Panc1 (cell line): ENCODE results near the gene PNLIPRP1. TPM values are rescaled to one million over a fixed set of nuclear protein-coding genes. Genes with fewer than 3 reads are reported as not detected.

Source experiments
- ATAC-seq: fragments of 200-7000 bp; cut with Tn5 transposase; 2 replicates; pipeline ENCODE4 v1.9.1; 2020; ENCODE audit warnings: mild to moderate bottlenecking, moderate library complexity
- BruUV-seq: library from RNA; stranded (reverse); fragments of 400-500 nt; replicated peaks from 2 replicates; lab custom pipeline; 2021; lab: Mats Ljungman, UMichigan
- CTCF ChIA-PET: fragments of 300-600 bp; sonication (Branson Sonifier 250); formaldehyde crosslinking; loops from one replicate; lab custom pipeline; 2022; ENCODE audit warnings: antibody characterized with exemption; lab: Charles Lee
- POLR2A ChIA-PET: fragments of 300-600 bp; sonication (Branson Sonifier 250); formaldehyde crosslinking; loops from one replicate; lab custom pipeline; 2022; ENCODE audit warnings: antibody characterized with exemption; lab: Charles Lee
- DNase-seq: peaks from one replicate; pipeline ENCODE4 v3.0.0-alpha.2; 2010; ENCODE audit warnings: low read depth, low spot score
- H3K27ac ChIP-seq: 2 replicates; pipeline ENCODE4 v1.5.1; 2011; ENCODE audit warnings: mild to moderate bottlenecking, low read length, inconsistent platforms
- H3K27me3 ChIP-seq: fragments of 200-500 bp; sonication (Bioruptor generic); 2 replicates; pipeline ENCODE4 v1.6.0; 2014; ENCODE audit warnings: low read length, inconsistent platforms; ENCODE audit not compliant: control insufficient read depth, insufficient read depth
- H3K36me3 ChIP-seq: fragments of 200-500 bp; sonication (Bioruptor generic); 2 replicates; pipeline ENCODE4 v1.5.1; 2014; ENCODE audit warnings: inconsistent platforms, mild to moderate bottlenecking, low read length, moderate library complexity; ENCODE audit not compliant: control insufficient read depth, insufficient read depth
- H3K4me1 ChIP-seq: 2 replicates; pipeline ENCODE4 v1.5.1; 2011; ENCODE audit warnings: inconsistent platforms, mild to moderate bottlenecking, low read length, moderate library complexity; ENCODE audit not compliant: control insufficient read depth, insufficient read depth
- H3K4me3 ChIP-seq, 2 experiments: 2 replicates each; pipeline ENCODE4 v1.5.1; 2011 to 2012; ENCODE audit warnings: low read depth in 2 of 2, low read length in 2 of 2, mild to moderate bottlenecking in 2 of 2, inconsistent platforms in 1 of 2, moderate library complexity in 1 of 2
- H3K9me3 ChIP-seq: fragments of 200-500 bp; sonication (Bioruptor generic); 2 replicates; pipeline ENCODE4 v1.5.1; 2014; ENCODE audit warnings: low read depth, mild to moderate bottlenecking, inconsistent platforms, low read length, moderate library complexity; ENCODE audit not compliant: control insufficient read depth, insufficient read depth
- POLR2AphosphoS5 ChIP-seq: IDR thresholded peaks from 2 replicates; pipeline ENCODE4 v1.6.1; 2012; ENCODE audit warnings: mild to moderate bottlenecking, low read depth, low read length, moderate library complexity
- SIN3A ChIP-seq: IDR thresholded peaks from 2 replicates; pipeline ENCODE4 v1.6.1; 2012; ENCODE audit warnings: low read depth, mild to moderate bottlenecking, low read length, moderate library complexity, borderline replicate concordance; ENCODE audit not compliant: insufficient read depth
- TCF7L2 ChIP-seq: IDR thresholded peaks from 2 replicates; pipeline ENCODE4 v1.6.1; 2011; ENCODE audit warnings: mild to moderate bottlenecking, low read depth, low read length, inconsistent platforms
- in situ Hi-C: cut with HindIII; loops from 2 replicates; pipeline ENCODE4 v1.10.0; 2016; ENCODE audit warnings: low sequenced_read_pairs, low pct_unique_long_range_greater_than_20kb
- intact Hi-C: fragments of 100-400 bp; cut with micrococcal nuclease; formaldehyde crosslinking; loops from one replicate; pipeline ENCODE4 v1.10.0; 2022; ENCODE audit not compliant: unreplicated experiment
- total RNA-seq: library from RNA; stranded (reverse); gene quantifications from one replicate; pipeline ENCODE4 v1.2.1, GENCODE V29; 2021; ENCODE audit not compliant: unreplicated experiment
- TF ChIP-seq, protein P1 (sequence below), 2 experiments: IDR thresholded peaks; 2 replicates each; pipeline ENCODE4 v1.6.1; 2011 to 2012; ENCODE audit warnings: low read depth in 2 of 2, control low read depth in 1 of 2, low read length in 1 of 2, mild to moderate bottlenecking in 1 of 2, moderate library complexity in 1 of 2; ENCODE audit not compliant: insufficient read depth in 1 of 2
- TF ChIP-seq, protein P2 (sequence below): fragments of 450-650 bp; IDR thresholded peaks from 2 replicates; pipeline ENCODE4 v1.5.1; 2017; ENCODE audit warnings: mild to moderate bottlenecking

PNLIPRP1 gene
- total RNA-seq, 1 experiment from 2014 or later, result 0.95 TPM

GRCh38 chr10:116633216-116633600 is 42.4 kb downstream of the PNLIPRP1 start:
- Histone ChIP-seq H3K27ac (no peak overlapping the region), H3K4me3 (no peak overlapping the region), H3K36me3 (no peaks in the 10 kb centered on the region), H3K9me3 (no peaks in the 10 kb centered on the region), H3K27me3 (peaks cover 2% of the 10 kb centered on the region), H3K4me1 (no peaks in the 10 kb centered on the region)
- intact Hi-C loops, result no loop called here
- in situ Hi-C loops, result no loop called here
- POLR2A ChIA-PET, result no interaction called here
- TF ChIP-seq POLR2AphosphoS5 (no peak), TCF7L2 (no peak)
- CTCF ChIA-PET, result no interaction called here
- ATAC-seq, result no peak
- BruUV-seq, result no TSS peak
- no peak for DNase-seq

DNA sequence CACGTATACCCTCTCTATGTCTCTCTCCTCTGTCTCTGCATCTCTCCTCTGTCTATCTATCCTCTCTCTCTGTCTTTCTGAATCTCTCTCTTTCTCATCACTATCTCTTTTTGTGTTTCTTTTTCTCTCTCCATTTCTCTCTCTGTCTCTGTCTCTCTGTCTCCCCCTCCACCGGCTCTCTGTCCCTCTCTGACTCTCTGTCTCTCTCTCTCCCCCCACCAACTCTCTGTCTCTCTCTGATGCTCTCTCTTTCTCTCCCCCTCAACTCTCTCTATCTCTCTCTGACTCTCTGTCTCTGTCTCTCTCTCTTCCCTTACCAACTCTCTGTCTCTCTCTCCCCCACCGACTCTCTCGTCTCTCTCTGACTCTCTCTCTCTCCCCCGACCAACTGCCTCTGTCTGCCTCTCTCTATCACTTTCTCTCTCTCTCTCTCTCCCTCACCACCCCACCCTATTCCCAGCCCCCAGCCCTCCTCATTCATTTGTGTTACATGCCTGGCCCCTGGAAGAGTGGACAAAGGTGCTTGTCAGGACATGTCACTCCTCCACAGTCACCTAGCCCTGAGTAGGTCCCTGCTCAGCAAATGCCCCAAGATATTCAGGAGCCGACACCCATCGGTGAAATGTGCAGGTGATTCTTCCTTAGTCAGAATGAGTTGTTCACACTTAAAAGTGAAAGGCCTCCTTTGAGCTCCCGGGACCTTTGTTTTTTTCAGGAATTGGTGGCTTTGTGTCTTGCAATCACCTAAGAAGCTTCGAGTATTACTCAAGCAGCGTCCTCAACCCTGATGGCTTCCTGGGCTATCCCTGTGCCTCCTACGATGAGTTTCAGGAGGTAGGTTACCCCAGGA is 43.6 kb downstream of the PNLIPRP1 start:
- ChIA-PET POLR2A (no interaction called here), CTCF (no interaction called here)
- no TSS peak for BruUV-seq
- H3K27ac ChIP-seq, result no peak overlapping the region
- DNase-seq (no peak), ATAC-seq (no peak)
- H3K9me3 ChIP-seq, result no peaks in the 10 kb centered on the region
- H3K27me3 ChIP-seq, result peaks cover 2% of the 10 kb centered on the region
- no peaks in the 10 kb centered on the region for H3K36me3 ChIP-seq
- intact Hi-C loops (no loop called here), in situ Hi-C loops (no loop called here)
- no peak for TF ChIP-seq TCF7L2
- TF ChIP-seq POLR2AphosphoS5, result no peak
- no peak overlapping the region for H3K4me3 ChIP-seq
- no peaks in the 10 kb centered on the region for H3K4me1 ChIP-seq

DNA sequence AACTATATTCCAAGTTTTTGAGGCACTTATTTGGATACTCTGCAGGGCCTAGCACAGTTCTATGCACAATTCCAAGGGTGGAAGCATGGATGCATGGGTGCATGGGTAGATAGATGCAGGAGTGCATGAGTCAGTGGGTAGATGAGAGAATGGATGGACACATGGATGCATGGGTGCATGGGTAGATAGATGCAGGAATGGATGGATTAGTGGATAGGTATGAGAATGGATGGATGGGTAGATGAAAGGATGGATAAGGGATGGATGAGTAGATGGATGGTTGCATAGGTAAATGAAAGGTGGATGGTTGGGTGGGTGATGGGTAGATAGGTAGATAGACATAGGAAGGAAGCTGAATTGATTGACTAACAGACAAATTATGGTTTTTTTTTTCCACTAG is 45.6 kb downstream of the PNLIPRP1 start:
- ATAC-seq (no peak), DNase-seq (no peak)
- no peaks in the 10 kb centered on the region for H3K4me1 ChIP-seq
- intact Hi-C loops (no loop called here), in situ Hi-C loops (no loop called here)
- no peaks in the 10 kb centered on the region for H3K36me3 ChIP-seq
- no peak for TF ChIP-seq SIN3A
- TF ChIP-seq TCF7L2, result no peak
- TF ChIP-seq, protein P1, sequence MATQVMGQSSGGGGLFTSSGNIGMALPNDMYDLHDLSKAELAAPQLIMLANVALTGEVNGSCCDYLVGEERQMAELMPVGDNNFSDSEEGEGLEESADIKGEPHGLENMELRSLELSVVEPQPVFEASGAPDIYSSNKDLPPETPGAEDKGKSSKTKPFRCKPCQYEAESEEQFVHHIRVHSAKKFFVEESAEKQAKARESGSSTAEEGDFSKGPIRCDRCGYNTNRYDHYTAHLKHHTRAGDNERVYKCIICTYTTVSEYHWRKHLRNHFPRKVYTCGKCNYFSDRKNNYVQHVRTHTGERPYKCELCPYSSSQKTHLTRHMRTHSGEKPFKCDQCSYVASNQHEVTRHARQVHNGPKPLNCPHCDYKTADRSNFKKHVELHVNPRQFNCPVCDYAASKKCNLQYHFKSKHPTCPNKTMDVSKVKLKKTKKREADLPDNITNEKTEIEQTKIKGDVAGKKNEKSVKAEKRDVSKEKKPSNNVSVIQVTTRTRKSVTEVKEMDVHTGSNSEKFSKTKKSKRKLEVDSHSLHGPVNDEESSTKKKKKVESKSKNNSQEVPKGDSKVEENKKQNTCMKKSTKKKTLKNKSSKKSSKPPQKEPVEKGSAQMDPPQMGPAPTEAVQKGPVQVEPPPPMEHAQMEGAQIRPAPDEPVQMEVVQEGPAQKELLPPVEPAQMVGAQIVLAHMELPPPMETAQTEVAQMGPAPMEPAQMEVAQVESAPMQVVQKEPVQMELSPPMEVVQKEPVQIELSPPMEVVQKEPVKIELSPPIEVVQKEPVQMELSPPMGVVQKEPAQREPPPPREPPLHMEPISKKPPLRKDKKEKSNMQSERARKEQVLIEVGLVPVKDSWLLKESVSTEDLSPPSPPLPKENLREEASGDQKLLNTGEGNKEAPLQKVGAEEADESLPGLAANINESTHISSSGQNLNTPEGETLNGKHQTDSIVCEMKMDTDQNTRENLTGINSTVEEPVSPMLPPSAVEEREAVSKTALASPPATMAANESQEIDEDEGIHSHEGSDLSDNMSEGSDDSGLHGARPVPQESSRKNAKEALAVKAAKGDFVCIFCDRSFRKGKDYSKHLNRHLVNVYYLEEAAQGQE (IDR thresholded peaks at IDR 0.05; ENCODE audit: insufficient read depth in 1 of 2, low read depth in 2 of 2, low read length in 1 of 2), result no peak
- TF ChIP-seq, protein P2, sequence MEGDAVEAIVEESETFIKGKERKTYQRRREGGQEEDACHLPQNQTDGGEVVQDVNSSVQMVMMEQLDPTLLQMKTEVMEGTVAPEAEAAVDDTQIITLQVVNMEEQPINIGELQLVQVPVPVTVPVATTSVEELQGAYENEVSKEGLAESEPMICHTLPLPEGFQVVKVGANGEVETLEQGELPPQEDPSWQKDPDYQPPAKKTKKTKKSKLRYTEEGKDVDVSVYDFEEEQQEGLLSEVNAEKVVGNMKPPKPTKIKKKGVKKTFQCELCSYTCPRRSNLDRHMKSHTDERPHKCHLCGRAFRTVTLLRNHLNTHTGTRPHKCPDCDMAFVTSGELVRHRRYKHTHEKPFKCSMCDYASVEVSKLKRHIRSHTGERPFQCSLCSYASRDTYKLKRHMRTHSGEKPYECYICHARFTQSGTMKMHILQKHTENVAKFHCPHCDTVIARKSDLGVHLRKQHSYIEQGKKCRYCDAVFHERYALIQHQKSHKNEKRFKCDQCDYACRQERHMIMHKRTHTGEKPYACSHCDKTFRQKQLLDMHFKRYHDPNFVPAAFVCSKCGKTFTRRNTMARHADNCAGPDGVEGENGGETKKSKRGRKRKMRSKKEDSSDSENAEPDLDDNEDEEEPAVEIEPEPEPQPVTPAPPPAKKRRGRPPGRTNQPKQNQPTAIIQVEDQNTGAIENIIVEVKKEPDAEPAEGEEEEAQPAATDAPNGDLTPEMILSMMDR, result no peak
- no peak for TF ChIP-seq POLR2AphosphoS5
- POLR2A ChIA-PET, result no interaction called here
- H3K27ac ChIP-seq, result no peak overlapping the region
- BruUV-seq, result no TSS peak
- no peaks in the 10 kb centered on the region for H3K9me3 ChIP-seq
- CTCF ChIA-PET, result no interaction called here
- H3K4me3 ChIP-seq, result no peak overlapping the region
- peaks cover 2% of the 10 kb centered on the region for H3K27me3 ChIP-seq
